ENCODE results near the gene TCF3.

Gene TCF3

DNA sequence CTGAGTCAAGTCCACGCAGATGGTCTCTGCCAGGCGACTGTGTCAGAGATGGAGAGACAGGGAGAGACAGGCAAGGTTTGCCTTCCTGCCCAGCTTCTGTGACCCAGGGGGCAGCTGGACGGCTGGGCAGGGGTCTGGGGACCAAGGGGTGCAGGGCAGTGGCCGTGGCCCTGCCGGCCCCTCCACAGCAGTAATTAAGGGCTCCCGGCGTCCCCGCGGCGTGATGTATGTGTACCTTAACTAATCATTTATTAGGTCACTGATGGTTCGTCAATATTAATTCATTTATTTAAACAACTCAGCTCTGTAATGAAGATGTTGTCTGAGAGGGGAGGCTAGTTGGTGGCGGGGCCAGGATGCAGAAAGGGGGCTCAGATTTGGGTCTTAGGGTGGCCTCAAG, 28.6 kb upstream of the TCF3 start:
- no peak for TF ChIP-seq CEBPB (IDR thresholded peaks at IDR 0.05)

GRCh38 chr19:1678073-1678472, 25.7 kb upstream of the TCF3 start:
- TF ChIP-seq FOXM1 (IDR thresholded peaks at IDR 0.05; ENCODE audit: borderline replicate concordance, low read depth) (no peak), USF1 (IDR thresholded peaks at IDR 0.05) (no peak), TCF12 (IDR thresholded peaks at IDR 0.05; ENCODE audit: low read depth) (no peak), EP300 (IDR thresholded peaks at IDR 0.05; ENCODE audit: borderline replicate concordance) (no peak), YY1 (IDR thresholded peaks at IDR 0.05; ENCODE audit: low read depth) (no peak), CEBPB (IDR thresholded peaks at IDR 0.05) (no peak), CREB1 (IDR thresholded peaks at IDR 0.05; ENCODE audit: low read depth) (no peak), NFIC (IDR thresholded peaks at IDR 0.05) (no peak), TEAD4 (IDR thresholded peaks at IDR 0.05) (no peak), TAF1 (IDR thresholded peaks at IDR 0.05; ENCODE audit: low read depth) (no peak), EGR1 (IDR thresholded peaks at IDR 0.05) (no peak), MAX (IDR thresholded peaks at IDR 0.05) (no peak), RAD21 (IDR thresholded peaks at IDR 0.05; ENCODE audit: low read depth) (no peak), ZBTB7A (IDR thresholded peaks at IDR 0.05; ENCODE audit: low read depth) (no peak)
- TF ChIP-seq, protein P1, sequence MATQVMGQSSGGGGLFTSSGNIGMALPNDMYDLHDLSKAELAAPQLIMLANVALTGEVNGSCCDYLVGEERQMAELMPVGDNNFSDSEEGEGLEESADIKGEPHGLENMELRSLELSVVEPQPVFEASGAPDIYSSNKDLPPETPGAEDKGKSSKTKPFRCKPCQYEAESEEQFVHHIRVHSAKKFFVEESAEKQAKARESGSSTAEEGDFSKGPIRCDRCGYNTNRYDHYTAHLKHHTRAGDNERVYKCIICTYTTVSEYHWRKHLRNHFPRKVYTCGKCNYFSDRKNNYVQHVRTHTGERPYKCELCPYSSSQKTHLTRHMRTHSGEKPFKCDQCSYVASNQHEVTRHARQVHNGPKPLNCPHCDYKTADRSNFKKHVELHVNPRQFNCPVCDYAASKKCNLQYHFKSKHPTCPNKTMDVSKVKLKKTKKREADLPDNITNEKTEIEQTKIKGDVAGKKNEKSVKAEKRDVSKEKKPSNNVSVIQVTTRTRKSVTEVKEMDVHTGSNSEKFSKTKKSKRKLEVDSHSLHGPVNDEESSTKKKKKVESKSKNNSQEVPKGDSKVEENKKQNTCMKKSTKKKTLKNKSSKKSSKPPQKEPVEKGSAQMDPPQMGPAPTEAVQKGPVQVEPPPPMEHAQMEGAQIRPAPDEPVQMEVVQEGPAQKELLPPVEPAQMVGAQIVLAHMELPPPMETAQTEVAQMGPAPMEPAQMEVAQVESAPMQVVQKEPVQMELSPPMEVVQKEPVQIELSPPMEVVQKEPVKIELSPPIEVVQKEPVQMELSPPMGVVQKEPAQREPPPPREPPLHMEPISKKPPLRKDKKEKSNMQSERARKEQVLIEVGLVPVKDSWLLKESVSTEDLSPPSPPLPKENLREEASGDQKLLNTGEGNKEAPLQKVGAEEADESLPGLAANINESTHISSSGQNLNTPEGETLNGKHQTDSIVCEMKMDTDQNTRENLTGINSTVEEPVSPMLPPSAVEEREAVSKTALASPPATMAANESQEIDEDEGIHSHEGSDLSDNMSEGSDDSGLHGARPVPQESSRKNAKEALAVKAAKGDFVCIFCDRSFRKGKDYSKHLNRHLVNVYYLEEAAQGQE (IDR thresholded peaks at IDR 0.05; ENCODE audit: low read depth) = no peak

GRCh38 chr19:1676351-1677266, 24.2 kb upstream of the TCF3 start:
- TF ChIP-seq TAF1 (IDR thresholded peaks at IDR 0.05; ENCODE audit: low read depth) = no peak
- no peak for TF ChIP-seq FOXM1 (IDR thresholded peaks at IDR 0.05; ENCODE audit: borderline replicate concordance, low read depth)
- TF ChIP-seq NFIC (IDR thresholded peaks at IDR 0.05) = no peak
- no peak for TF ChIP-seq TEAD4 (IDR thresholded peaks at IDR 0.05)
- TF ChIP-seq EGR1 (IDR thresholded peaks at IDR 0.05) = no peak
- TF ChIP-seq CREB1 (IDR thresholded peaks at IDR 0.05; ENCODE audit: low read depth) = no peak
- TF ChIP-seq ZBTB7A (IDR thresholded peaks at IDR 0.05; ENCODE audit: low read depth) = no peak
- TF ChIP-seq EP300 (IDR thresholded peaks at IDR 0.05; ENCODE audit: borderline replicate concordance) = no peak
- no peak for TF ChIP-seq TCF12 (IDR thresholded peaks at IDR 0.05; ENCODE audit: low read depth)
- no peak for TF ChIP-seq USF1 (IDR thresholded peaks at IDR 0.05)
- TF ChIP-seq YY1 (IDR thresholded peaks at IDR 0.05; ENCODE audit: low read depth) = no peak
- TF ChIP-seq MAX (IDR thresholded peaks at IDR 0.05) = no peak
- no peak for TF ChIP-seq RAD21 (IDR thresholded peaks at IDR 0.05; ENCODE audit: low read depth)
- TF ChIP-seq CEBPB (IDR thresholded peaks at IDR 0.05) = no peak
- TF ChIP-seq, protein P1 (IDR thresholded peaks at IDR 0.05; ENCODE audit: low read depth) = no peak

DNA sequence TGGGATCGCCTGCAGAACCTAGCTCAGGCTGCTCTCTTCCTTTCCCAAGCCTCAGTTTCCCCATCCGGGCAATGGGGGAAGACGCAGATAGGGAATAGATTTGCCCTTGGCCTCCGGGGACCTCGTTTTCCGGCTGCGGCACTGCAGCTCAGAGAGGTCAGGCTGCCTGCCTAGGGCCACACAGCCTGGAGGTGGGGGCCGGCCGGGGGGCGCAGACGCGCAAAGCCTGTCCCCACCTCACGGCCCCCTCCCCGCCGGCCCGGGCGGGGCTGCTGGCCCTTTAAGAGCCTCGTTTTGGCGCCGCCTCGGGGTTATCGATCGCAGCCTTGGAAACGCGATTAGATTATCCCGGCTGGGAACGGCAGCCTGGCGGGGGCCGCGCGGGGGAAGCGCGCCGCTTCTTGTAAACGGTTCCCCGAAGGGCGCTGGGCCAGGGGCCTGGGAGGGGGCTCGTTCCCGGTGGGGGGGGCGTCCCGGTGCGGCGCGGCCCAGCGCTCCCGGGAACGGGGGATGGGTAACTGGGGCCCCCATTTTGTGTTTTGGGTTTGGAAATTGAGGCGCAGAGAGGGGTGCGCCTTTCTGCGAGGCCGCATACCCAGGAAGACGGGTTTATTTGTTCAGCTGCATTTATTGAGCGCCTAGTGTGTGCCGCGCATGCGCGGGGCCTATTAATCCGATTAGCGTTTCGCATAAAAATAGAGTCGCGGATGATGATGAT, 23.4 kb upstream of the TCF3 start:
- TF ChIP-seq, protein P1 (IDR thresholded peaks at IDR 0.05; ENCODE audit: low read depth) = no peak
- TF ChIP-seq RAD21 (IDR thresholded peaks at IDR 0.05; ENCODE audit: low read depth) (no peak), EGR1 (IDR thresholded peaks at IDR 0.05) (no peak), TEAD4 (IDR thresholded peaks at IDR 0.05) (no peak), NFIC (IDR thresholded peaks at IDR 0.05) (no peak), TAF1 (IDR thresholded peaks at IDR 0.05; ENCODE audit: low read depth) (no peak), ZBTB7A (IDR thresholded peaks at IDR 0.05; ENCODE audit: low read depth) (no peak), YY1 (IDR thresholded peaks at IDR 0.05; ENCODE audit: low read depth) (no peak), USF1 (IDR thresholded peaks at IDR 0.05) (no peak), TCF12 (IDR thresholded peaks at IDR 0.05; ENCODE audit: low read depth) (no peak), FOXM1 (IDR thresholded peaks at IDR 0.05; ENCODE audit: borderline replicate concordance, low read depth) (no peak), CREB1 (IDR thresholded peaks at IDR 0.05; ENCODE audit: low read depth) (no peak), MAX (IDR thresholded peaks at IDR 0.05) (no peak), EP300 (IDR thresholded peaks at IDR 0.05; ENCODE audit: borderline replicate concordance) (no peak), CEBPB (IDR thresholded peaks at IDR 0.05) (no peak)

All from Ishikawa (cell line).